ENCODE results near the gene ISL2. TPM values are rescaled to one million over a fixed set of nuclear protein-coding genes. Genes with fewer than 3 reads are reported as not detected.

Gene ISL2
- total RNA-seq, 1 donor from 2014 or later: 0.26 TPM

DNA sequence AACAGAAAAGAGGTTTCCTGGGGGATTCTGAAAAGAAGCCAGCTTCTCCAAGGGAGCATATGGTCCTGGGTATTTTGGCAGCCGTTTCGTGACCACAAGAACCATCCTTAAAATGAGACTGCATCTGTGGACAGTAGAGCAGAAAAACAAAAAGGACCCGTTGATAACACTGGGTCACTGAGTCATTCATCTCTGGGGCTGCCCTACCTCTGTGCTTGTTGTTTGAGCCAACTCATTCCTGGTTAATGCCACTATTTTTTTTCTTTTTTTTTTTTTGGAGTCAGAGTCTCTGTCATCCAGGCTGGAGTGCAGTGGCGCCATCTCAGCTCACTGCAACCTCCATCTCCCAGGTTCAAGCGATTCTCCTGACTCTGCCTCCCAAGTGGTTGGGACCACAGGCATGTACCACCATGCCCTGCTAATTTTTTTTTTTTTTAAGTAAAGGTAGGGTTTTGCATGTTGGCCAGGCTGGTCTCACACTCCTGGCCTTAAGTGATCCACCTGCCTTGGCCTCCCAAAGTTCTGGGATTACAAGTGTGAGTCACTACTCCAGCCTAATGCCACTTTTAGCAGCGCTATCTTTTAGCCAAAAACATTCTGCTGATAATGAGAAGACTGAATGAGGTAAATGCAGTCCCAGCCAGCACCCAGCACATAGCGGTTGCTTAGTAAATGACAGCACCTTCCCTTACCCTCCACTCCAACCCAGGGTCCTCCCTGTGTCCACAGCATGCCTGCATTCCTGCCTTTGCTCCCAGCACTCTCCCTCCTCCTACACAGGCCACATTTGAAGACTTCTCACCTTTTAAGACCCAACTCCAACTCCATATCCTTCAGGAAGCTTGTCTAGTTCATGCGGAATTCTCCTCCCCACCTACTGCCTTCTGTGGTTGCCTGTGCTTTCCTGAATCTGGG is 9.1 kb upstream of the ISL2 start:
- DNase-seq (ENCODE audit: low read depth, low spot score): no peak

DNA sequence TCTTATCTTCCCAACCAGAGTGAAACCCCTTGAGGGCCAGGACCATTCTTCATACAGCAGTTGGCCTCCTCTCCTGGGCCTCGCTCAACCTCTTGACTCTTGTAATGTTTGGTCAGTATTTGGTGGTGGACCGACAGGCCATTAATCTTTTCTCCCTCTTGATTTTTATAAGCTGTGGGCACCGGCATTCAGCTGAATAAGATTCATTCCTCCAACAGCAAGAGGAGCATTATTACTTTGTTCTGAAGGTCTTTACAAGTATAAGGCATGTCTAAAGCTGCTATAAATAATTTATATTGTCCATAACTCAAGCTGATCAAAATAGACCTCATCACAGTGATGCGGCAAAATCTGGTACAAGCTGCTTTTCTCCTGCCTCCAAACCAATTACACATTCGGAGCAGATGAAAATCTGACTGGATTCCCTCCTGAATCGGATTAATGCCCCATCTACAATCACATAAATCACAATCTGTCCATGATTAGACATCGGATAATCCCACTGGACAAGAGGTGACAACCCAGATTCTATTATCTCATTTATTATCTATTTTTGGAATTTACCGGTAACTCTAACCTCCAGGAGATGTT is 8.4 kb upstream of the ISL2 start:
- no peak for DNase-seq (ENCODE audit: low read depth, low spot score)

DNA sequence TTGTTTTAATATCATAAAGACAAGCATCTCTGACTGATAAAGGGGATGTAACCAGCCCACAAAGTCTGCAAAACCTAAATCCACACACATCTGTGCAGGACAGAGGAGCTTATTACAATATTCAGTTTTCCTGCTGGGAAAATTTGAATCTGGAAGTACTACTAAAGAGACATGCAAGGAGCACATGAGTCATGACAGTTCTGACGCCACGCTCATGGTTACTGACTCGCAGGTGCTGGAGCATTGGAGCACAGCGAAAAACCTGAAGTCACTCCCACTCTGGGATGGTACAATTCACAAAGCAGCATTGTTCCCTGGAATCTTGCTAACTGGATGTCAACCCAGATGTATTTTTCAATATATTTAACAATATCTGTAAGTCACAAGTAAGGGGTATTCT is 7.6 kb upstream of the ISL2 start:
- no peak for DNase-seq (ENCODE audit: low read depth, low spot score)

DNA sequence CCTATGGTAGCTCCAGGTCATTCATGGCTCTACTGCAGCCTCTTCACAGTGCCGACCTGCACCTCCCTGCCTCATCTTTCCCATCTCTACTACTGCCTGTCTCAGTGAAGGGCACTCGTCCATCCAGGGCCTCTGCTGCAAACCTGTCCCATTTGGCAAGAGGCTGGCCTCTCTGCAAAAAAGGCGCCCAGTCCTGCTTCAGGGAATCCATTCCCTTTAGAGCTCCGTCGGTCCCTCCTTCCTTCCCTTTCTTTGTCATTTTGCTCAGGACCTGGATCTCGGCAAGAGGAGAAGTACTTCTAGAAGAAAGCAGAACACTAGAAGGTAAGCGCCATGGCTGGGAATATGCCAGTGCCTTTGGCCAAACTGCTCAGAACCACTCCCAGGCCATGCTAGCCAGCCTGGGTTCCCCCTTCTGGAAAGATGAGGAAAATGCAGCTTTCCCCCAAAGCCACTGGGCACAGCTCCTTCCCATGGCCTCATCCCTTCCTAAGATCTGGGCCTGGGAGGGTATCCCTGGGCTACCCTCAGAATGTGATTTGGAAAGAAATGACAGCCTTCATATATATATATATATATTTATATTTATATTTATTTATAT is 6.4 kb upstream of the ISL2 start:
- DNase-seq (ENCODE audit: low read depth, low spot score): no peak

DNA sequence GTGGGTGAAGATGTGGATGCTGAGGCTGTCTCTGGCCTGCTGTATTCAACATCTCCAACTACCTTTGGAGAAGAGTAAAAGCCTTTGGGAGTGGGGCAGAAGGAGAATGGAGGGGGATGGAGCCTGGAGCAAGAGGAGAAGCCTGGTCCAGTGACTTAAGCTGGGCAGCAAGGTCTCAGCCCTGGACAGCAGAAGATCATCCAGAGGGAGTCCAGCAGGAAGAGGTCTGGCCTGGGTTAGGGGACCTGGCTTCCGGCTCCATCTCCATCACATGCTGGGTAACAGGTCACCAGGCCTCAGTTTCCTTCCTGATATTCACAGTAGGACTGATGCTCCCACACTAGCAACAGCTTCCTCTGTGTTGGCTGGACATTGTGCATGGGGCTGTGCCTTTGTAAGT is 3.8 kb upstream of the ISL2 start:
- DNase-seq (ENCODE audit: low read depth, low spot score): no peak

DNA sequence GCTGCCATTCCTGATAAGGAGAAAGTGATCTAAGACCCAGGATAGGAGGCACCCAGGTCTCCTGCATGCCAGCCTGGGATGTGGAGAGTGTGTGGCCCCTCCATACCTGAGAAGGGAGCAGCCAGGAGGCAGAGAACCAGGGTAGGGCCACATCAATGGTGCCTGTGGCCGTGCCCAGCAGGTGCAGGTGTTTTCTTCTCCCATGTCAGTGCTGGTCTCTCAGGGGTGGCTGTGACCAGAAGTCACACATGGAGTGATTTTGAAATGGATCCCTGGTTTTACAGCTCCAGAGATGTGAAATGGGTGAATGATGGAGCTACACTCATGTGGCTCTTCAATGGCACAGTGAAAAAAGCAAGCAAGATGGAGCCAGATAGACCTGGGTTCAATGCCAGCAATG is 3.3 kb upstream of the ISL2 start:
- no peak for DNase-seq (ENCODE audit: low read depth, low spot score)

DNA sequence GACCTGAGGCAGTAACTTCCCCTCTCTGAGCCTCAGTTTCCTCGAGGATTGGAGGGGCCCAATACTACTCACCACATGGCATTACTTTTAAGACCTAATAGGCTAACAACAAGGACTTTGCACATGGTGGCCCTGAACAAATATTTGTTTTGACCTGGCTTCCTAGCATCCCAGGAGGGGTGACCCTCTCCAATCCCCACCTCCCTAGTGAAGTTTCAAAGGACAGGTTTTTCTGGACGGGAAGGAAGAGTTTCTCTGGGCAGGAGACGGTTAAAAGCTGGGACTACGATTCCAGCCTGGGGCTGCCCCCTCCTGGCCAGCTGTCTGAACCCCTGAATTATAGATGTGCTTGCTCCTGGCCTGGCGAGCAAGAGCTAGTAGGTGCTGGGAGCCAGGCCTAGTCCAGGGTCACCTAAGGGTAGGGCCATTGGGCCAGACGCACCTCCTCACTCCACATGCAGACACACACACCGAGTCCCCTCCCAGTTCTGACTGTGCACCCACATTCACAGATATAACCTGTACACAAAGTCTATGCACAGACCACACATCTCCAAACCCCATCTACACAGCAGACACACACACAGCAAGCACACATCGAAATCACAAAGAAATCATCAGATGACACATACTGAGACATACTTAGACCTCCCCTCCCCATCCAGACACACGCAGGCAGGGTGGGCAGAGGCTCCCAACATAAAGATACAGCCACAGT is 2.7 kb upstream of the ISL2 start:
- DNase-seq (ENCODE audit: low read depth, low spot score): no peak

DNA sequence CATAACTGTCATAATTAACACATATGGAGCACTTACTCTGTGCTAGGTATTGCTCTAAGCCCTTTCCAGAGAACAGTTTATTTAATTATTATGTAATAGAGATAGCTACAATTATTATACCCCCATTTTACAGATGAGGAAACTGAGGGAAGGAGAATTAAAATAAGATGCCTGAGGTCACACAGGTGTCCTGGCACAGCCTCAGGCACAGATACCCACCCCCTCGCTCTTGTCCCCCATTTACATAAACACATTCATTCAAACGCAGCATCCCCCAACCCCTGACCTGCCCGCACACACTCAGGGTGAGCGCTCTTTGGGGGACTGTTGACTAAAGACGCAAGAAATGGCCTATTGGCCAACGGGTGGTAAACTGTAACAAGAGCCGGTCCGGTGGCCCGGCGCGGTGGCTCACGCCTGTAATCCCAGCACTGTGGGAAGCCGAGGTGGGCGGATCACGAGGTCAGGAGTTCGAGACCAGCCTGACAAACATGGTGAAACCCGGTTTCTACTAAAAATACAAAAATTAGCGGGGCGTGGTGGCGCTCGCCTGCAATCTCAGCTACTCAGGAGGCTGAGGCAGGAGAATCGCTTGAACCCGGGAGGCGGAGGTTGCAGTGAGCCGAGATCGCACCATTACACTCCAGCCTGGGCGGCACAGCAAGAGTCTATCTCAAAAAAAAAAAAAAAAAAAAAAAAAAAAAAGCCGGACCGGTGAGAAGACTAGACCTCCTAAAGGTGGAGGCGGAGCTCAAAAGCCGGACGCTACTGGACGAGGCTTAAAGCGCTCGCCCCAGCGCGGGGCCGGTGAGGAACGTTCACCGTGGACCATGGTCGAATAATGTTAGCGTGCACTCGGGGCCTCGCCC is 1.9 kb upstream of the ISL2 start:
- no peak for DNase-seq (ENCODE audit: low read depth, low spot score)

DNA sequence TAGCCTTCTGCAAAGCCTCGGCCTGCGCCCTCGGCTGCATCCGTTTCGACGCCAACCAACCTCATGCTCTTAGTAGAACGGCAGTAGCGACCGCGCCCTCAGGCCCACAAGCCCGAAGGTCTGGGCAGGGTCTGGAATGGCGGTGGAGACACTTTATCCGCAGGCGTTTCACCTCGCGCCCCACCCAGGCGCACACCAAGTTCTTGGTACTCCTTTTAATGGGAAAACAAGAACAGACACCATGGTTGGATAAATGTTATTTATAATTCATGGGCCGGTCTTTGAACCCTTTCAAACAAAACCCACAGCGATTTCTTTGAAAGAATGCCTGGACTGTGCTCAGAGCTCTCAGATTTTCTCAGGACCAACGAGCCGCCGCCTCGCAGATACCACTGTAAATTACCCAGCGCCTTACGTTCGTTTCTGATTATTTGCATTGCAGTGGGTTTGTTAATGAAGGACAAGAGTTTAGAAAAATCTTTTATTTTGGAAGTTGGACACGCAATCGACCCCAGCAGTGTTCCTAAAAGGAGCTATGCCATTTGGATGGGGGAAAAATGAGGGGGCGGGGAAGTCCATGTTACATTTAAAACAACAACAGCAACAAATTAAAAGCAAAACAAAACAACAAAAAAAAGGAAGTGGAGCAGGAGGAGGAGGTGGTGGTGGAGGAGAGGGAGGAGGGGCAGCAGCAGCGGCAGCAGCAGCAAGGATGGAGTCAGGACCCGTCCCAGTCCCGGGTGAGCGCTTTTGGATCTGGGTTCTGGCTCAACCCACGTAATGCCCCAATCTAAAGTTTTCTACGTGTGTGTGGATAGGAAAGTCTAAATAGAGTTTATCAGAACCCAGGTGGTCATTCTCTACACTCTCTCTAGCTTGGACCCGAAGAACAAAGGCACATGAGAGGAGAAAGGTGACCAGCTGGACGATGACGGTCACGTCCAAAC is 993 bp upstream of the ISL2 start:
- no peak for DNase-seq (ENCODE audit: low read depth, low spot score)

DNA sequence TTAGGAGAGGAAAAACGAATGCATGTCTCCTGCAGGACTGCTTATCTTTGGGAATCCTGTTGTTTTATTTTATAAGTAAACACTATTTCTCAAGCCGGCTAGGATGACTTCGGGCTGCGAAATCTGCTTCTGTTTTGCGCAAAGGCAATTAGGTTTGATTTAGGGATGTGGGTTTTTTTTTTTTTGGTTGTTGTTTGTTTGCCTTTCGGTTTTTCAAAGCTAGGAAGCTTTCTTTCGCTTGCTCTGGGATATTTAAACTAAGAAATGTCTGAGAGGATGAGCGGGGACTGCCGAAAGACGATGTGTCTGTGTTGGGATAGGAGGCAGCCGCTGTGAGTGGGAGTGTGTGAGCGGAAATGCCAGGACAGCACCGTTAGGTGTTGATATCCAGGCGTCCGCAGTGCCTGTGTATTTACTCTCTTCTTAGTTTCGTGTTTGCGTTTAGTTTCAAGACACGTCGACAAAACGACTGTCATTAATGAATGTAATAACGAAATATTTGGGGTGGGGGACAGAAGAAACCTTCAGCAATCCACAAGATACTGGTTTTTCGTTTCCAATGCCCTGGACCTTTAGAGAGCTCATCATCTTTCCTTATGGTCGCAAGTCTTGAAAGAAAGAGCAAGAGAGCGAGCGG is 604 bp downstream of the ISL2 start:
- DNase-seq (ENCODE audit: low read depth, low spot score): no peak

DNA sequence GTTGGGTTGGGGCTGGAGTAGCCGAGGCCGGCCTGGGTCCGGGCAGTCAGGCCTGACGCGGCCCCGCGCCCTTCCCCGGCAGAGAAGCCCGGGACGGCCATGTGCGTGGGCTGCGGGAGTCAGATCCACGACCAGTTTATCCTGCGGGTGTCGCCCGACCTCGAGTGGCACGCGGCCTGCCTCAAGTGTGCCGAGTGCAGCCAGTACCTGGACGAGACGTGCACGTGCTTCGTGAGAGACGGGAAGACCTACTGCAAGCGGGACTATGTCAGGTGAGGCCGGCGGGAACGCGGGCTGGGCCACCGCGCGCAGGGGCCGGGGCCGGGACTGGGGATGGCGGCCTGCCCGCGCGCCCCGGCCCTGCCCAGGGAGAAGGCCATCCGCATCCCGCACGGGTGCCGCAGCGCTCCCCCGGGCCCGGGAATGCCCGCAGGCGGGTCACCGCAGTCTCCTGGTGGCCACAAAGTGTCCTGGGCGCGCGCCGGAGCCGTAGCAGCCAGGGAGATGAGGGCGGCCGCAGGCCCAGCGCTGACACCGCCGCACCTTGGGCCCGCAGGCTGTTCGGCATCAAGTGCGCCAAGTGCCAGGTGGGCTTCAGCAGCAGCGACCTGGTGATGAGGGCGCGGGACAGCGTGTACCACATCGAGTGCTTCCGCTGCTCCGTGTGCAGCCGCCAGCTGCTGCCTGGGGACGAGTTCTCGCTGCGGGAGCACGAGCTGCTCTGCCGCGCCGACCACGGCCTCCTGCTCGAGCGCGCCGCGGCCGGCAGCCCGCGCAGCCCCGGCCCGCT is 1.3 kb downstream of the ISL2 start:
- DNase-seq (ENCODE audit: low read depth, low spot score): no peak

DNA sequence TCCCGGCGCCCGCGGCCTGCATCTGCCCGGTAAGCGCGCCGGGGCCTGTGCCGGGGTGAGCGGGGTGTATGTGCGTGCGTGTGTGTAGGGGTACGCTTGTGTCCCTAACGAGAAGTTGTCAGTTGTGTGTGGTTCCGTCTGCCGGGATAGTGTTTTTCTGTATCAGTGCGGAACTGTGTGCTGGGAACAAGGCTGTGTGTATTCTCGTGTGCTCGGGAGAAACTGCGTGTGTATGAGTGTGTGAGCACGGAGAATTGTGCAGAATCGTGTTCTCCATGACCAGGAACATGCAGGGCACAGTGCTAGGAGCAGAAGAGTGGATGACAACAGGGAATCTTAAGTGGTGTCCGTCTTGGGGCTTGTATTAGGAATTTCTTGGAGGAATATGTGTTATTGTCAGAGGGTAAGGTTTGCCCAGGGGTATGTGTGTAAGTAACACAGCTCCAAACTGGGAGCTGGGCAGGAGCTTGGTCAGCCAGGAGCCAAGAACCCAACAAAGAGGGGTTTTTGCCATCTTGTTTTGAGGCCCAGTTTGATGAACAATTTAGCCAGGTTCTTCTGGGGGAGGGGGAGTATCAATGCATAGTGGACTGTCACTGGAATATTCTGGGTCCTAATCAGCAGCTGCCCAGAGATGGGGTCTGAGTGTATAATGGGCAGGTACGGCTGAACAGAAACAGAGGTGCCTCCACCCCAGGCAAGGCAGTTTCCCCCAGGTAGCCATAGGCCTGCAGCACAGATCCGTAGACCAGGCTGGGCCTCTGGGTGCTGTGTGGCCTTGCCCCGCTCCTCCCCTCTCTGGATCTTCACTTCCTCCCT is 2.1 kb downstream of the ISL2 start:
- DNase-seq (ENCODE audit: low read depth, low spot score): no peak

DNA sequence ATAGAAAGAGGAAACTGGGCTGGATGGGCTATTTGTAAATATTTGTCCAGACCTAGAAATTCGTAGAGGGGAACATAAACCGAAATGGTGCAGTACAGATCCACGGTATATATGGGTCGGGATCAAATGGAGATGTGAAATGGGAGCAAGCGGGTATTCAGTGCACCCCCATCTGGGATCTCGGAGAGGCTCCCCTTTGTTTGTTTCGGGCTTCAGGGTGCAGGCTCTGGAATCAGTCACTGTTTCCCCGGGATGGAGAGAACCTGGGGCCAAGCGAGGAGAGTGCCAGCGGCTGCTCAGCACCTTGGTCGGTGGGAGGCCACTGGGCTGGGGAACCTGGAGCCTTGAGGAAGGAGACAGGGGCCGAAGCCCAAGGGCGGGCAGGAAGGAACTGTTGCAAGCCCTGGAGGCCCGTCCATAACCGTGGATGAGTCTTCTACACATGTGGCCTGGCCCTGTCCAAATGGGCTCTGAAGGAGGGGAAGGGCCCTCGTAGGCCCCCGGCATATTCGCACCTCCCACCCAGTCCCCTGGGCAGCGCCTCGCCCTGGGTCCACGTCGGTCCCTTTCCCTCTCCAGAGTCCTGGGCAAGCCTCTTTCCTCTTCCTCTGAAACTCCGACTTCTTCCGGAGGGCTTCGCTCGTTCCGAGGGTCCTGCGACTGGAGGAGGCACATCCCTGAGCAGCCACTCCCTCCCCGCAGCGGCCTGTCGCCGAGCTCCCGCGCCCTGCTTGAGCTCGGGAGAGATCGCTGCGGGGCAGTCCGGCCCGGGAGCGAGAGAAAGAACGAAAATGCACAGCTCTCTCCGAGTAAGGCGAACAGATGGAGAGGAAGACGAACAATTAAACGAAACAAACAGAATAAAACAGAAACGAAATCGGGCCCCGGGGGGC is 3.0 kb downstream of the ISL2 start:
- no peak for DNase-seq (ENCODE audit: low read depth, low spot score)

DNA sequence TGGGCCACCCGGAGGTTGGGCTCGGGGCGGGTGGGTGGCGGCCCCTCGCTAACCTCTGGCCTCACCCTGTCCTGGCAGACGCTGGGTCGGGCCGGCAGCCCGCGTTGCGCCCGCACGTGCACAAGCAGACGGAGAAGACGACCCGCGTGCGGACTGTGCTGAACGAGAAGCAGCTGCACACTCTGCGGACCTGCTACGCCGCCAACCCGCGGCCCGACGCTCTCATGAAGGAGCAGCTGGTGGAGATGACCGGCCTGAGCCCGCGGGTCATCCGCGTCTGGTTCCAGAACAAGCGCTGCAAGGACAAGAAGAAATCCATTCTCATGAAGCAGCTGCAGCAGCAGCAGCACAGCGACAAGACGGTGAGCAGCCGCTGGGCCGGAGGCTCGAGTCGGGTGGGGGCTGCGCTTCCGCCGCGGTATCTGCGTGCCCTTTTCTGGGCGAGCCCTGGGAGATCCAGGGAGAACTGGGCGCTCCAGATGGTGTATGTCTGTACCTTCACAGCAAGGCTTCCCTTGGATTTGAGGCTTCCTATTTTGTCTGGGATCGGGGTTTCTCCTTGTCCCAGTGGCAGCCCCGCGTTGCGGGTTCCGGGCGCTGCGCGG is 3.7 kb downstream of the ISL2 start:
- DNase-seq (ENCODE audit: low read depth, low spot score): no peak

DNA sequence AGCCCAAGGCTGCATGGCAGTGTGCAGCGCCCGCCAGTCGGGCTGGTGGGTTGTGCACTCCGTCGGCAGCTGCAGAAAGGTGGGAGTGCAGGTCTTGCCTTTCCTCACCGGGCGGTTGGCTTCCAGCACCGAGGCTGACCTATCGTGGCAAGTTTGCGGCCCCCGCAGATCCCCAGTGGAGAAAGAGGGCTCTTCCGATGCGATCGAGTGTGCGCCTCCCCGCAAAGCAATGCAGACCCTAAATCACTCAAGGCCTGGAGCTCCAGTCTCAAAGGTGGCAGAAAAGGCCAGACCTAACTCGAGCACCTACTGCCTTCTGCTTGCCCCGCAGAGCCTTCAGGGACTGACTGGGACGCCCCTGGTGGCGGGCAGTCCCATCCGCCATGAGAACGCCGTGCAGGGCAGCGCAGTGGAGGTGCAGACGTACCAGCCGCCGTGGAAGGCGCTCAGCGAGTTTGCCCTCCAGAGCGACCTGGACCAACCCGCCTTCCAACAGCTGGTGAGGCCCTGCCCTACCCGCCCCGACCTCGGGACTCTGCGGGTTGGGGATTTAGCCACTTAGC is 4.3 kb downstream of the ISL2 start:
- DNase-seq (ENCODE audit: low read depth, low spot score): no peak
